Measurements from ENCODE around the gene UBE2L3.

DNA sequence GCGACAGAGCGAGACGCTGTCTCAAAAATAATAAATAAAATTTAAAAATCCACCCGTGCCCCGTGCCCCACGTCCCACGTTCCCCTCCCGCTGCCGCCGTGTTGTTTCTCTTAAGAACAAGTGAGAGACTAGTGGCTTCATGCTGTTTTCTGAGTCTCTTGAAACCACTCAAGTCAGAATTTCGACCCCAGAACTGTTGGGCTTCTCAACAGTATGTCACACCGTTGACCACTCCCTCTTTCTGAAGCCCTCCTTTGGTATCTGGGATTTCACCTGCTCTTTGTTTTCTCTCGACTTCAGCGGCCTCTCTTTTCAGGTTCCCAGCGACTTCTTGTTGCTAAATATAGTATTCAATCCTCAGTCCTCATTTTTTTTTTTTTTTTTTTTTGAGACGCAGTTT is 99.3 kb downstream of the UBE2L3 start:
- TF ChIP-seq, protein P1, sequence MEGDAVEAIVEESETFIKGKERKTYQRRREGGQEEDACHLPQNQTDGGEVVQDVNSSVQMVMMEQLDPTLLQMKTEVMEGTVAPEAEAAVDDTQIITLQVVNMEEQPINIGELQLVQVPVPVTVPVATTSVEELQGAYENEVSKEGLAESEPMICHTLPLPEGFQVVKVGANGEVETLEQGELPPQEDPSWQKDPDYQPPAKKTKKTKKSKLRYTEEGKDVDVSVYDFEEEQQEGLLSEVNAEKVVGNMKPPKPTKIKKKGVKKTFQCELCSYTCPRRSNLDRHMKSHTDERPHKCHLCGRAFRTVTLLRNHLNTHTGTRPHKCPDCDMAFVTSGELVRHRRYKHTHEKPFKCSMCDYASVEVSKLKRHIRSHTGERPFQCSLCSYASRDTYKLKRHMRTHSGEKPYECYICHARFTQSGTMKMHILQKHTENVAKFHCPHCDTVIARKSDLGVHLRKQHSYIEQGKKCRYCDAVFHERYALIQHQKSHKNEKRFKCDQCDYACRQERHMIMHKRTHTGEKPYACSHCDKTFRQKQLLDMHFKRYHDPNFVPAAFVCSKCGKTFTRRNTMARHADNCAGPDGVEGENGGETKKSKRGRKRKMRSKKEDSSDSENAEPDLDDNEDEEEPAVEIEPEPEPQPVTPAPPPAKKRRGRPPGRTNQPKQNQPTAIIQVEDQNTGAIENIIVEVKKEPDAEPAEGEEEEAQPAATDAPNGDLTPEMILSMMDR (IDR thresholded peaks at IDR 0.05): no peak
- no peak for TF ChIP-seq EZH2 (IDR thresholded peaks at IDR 0.05; ENCODE audit: borderline replicate concordance, insufficient read depth, low read depth, low read length, poor library complexity, severe bottlenecking)
